HG02852 (cell line): Measurements from ENCODE around the gene TAS2R4.
"Not testable (repeated sequence)": the region's sequence is repeated elsewhere in the genome, so short reads cannot be mapped to it uniquely, and the experiment has no call there.

Source experiments
- ATAC-seq: cut with Tn5 transposase; IDR thresholded peaks from one replicate; pipeline ENCODE4 v1.9.1; 2021; ENCODE audit warnings: mild to moderate bottlenecking, moderate library complexity; ENCODE audit not compliant: unreplicated experiment

Gene TAS2R4

DNA sequence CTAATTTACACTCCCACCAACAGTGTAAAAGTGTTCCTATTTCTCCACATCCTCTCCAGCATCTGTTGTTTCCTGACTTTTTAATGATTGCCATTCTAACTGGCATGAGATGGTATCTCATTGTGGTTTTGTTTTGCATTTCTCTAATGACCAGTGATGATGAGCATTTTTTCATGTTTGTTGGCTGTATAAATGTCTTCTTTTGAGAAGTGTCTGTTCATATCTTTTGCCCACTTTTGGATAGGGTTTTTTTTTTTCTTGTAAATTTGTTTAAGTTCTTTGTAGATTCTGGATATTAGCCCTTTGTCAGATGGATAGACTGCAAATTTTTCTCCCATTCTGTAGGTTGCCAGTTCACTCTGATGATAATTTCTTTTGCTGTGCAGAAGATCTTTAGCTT lies 46.0 kb downstream of the TAS2R4 start:
- not testable (repeated sequence) for ATAC-seq
